Measurements from ENCODE around the gene DIAPH1.

GRCh38 chr5:141585594-141585993, 33.2 kb downstream of the DIAPH1 start:
- no peak for TF ChIP-seq CTCF (IDR thresholded peaks at IDR 0.05)
- TF ChIP-seq EP300 (IDR thresholded peaks at IDR 0.05), result no peak

All from gastroesophageal sphincter (tissue), 3 donors.